GM06990 (cell line): ENCODE measurements around the gene ARF1.

Experiments used
- DNase-seq: peaks from one replicate; pipeline ENCODE4 v3.0.0-alpha.2; 2011; ENCODE audit not compliant: insufficient read length; ENCODE audit errors: extremely low read depth
- H3K27me3 ChIP-seq: replicated peaks from 2 replicates; pipeline ENCODE4 v1.6.0; 2011; ENCODE audit warnings: low read length; ENCODE audit not compliant: control insufficient read depth, insufficient read depth
- H3K36me3 ChIP-seq: 2 replicates; pipeline ENCODE4 v1.5.1; 2011; ENCODE audit warnings: low read length; ENCODE audit not compliant: control insufficient read depth, insufficient read depth
- H3K4me3 ChIP-seq: replicated peaks from 2 replicates; pipeline ENCODE4 v1.5.1; 2011; ENCODE audit warnings: low read depth, mild to moderate bottlenecking, control low read depth, low read length
- TF ChIP-seq, protein P1 (sequence below): IDR thresholded peaks from 2 replicates; pipeline ENCODE4 v1.5.1; 2011; ENCODE audit warnings: low read length, control low read depth, mild to moderate bottlenecking, inconsistent platforms; ENCODE audit not compliant: insufficient read depth, poor library complexity, severe bottlenecking

The ARF1 gene

DNA sequence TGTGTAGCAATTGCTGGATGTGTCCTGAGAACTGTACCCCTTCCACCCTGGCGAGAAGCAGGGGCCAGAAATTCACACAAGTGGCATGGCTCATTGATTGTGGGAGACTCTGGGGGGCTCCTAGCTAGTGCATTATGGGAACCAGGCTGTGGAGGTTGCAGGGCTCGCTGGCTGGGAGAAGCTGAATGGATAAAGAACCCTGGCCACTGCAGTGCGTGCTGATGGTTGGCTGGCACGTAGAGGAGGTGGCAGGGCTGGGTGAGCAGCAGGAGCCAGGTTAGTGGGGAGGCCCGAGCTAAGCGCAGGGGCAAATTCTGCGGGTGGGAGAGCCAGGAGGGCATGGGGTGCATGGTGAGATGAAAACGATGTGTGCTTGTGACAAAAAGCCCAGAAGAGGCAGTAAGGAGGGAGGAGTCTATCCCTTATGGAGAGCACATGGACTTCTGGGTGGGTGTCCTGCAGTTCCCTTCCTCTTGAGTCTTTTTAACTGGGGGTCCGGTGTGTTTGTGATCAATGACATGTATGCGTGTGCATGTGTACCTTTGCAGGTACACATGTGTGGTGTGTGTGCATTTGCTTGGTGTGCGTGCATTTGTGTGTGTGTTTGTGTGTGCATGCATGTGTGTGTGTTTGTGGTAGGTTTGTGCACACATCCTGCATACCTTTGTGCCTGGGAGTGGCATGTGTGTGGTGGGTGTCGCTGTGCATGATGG, 61.1 kb downstream of the ARF1 start:
- Histone ChIP-seq H3K4me3 (no peak overlapping the region), H3K27me3 (no peaks in the 10 kb centered on the region), H3K36me3 (peaks cover 27% of the 10 kb centered on the region)
- TF ChIP-seq, protein P1, sequence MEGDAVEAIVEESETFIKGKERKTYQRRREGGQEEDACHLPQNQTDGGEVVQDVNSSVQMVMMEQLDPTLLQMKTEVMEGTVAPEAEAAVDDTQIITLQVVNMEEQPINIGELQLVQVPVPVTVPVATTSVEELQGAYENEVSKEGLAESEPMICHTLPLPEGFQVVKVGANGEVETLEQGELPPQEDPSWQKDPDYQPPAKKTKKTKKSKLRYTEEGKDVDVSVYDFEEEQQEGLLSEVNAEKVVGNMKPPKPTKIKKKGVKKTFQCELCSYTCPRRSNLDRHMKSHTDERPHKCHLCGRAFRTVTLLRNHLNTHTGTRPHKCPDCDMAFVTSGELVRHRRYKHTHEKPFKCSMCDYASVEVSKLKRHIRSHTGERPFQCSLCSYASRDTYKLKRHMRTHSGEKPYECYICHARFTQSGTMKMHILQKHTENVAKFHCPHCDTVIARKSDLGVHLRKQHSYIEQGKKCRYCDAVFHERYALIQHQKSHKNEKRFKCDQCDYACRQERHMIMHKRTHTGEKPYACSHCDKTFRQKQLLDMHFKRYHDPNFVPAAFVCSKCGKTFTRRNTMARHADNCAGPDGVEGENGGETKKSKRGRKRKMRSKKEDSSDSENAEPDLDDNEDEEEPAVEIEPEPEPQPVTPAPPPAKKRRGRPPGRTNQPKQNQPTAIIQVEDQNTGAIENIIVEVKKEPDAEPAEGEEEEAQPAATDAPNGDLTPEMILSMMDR = no peak
- DNase-seq = no peak

DNA sequence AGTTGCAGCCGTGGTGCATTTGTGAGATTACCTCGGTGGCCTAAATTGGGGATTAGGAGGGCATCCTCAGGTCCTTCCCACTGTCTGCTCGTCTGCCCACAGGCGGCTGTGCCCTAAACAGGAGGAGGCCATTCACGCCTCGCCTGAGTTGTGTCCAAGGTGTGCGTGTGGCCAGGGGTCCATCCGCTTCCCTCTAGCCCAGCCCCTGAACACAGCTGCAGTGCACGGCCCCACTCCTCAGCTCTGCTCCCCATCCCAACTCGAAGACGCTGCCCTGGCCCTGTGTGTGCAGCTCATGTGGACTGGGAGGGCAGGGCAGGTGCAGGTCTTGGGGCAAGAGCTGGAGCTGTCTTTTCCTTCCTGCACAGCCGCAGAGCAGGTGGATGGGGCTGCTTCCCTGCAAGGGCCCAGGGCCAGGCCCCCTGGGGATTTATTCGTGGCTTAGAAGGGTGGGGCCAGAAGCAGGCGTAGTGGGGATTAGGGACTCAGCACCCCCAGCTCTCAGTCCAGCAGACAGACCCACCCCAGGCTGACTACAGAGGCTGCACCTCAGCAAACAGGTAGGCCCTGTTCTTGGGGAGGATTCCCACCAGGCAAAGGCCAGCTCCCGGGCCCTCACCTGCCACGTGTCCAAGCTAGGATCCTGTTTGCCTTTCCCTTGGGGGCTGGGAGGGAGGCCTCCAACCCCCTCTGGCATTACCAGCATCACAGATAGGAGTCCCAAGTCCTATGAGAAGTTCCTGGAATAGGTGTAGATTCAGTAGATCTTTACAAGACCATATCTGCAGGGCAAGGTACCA, 61.9 kb downstream of the ARF1 start:
- DNase-seq = no peak
- TF ChIP-seq, protein P1 = no peak
- Histone ChIP-seq H3K4me3 (no peak overlapping the region), H3K36me3 (peaks cover 32% of the 10 kb centered on the region), H3K27me3 (no peaks in the 10 kb centered on the region)

DNA sequence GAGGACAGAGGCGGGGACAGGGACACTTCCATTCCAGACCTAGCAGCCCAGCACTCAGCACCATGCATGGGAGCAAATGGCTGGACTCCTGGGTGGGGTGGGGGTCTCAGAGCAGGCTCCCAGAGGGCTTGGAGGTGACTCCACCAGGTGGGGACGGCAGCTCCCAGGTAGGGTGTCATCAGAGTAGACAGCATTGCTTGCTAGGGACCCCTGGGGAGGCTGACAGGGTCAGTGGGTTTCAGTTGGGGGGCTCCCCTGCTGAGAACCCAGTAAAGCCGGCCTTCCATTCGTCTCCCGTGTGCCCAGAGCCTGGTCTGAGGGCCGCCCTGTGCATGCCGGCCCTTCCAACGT, 62.5 kb downstream of the ARF1 start:
- TF ChIP-seq, protein P1 = no peak
- no peaks in the 10 kb centered on the region for H3K27me3 ChIP-seq
- H3K36me3 ChIP-seq = peaks cover 32% of the 10 kb centered on the region
- H3K4me3 ChIP-seq = no peak overlapping the region
- no peak for DNase-seq

DNA sequence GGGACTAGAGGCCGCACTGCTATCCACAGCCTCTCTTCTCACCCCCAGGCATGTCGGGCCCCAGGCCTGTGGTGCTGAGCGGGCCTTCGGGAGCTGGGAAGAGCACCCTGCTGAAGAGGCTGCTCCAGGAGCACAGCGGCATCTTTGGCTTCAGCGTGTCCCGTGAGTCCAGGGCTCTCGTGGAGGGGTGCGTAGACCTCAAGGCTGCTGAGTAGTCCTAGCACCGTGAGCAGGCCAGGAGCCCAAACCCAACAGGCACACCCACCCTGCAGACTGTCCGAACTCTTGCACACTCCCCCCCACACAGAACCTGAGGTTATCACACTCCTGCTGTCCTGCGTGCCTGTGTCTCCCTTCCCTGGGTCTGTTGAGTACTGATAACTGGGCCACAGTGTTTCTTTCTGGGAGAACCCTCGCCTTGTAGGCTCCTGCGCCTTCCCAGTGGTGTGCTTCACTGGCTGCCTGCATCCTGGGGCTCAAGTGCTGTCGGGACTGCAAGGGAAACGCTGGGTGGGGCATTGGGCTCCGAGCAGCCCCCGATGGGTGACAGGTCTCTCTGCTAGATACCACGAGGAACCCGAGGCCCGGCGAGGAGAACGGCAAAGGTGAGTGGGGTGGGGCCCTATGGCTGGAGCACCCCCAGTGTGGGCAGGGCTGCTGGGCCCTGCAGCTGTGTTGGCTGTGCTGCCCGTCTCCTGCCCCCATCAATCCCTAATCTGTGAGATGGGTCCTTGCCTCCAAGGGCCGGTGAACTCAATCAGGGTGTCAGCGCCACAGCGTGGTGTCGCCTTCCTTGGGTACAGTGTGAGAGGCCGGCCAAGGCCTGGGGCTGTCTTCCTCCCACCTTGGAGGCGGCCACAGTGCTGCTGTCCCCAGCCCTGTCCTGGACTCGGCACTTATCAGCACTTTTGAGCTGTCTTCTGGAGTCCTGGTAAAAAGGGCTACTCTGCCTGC, 63.2 kb downstream of the ARF1 start:
- no peak overlapping the region for H3K4me3 ChIP-seq
- no peak for DNase-seq
- TF ChIP-seq, protein P1 = no peak
- H3K27me3 ChIP-seq = no peaks in the 10 kb centered on the region
- H3K36me3 ChIP-seq = peaks cover 32% of the 10 kb centered on the region

DNA sequence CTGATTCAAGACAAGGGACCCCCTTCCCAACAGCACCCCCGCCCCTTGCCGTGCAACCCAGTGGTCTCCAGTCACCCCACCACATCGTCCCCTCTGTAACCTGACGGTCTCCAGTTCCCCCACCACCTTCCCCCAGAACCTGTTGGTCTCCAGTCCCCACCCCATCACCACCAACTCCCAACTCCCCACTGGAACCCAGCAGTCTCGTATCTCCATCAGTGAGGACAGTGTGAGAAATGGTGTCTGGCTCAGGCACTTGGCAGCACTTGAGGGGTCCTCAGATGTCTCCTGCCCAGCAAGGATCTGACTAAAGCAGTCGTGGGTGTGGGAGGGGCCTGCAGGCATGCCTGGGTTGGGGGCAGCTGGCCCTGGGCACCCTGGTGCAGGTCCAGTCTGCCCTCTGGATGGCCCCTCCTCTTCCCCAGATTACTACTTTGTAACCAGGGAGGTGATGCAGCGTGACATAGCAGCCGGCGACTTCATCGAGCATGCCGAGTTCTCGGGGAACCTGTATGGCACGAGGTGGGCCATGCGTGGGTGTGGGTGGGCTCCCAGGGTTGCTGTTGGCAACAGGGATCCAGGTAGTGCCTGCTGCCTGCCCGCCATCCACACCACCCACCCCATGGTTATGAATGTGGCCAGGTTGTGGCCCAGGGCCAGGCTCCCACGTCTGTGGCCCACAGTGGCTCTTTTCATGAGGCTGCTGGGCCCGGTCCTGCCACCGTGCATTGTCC, 64.1 kb downstream of the ARF1 start:
- H3K4me3 ChIP-seq = no peak overlapping the region
- TF ChIP-seq, protein P1 = no peak
- peaks cover 32% of the 10 kb centered on the region for H3K36me3 ChIP-seq
- H3K27me3 ChIP-seq = no peaks in the 10 kb centered on the region
- DNase-seq = no peak
